PC-3 (cell line): ENCODE results near the gene CIB2.

Experiments
- CTCF ChIP-seq: fragments of 300-600 bp; sonication (generic); conservative IDR thresholded peaks from 2 replicates; pipeline ENCODE4 v1.5.1; 2017; ENCODE audit warnings: antibody characterized with exemption, low read depth, mild to moderate bottlenecking, low read length
- EZH2 ChIP-seq: fragments of 300-600 bp; sonication (generic); IDR thresholded peaks from one replicate; pipeline ENCODE4 v1.6.1; 2017; ENCODE audit warnings: antibody characterized with exemption, mild to moderate bottlenecking, low read length; ENCODE audit not compliant: unreplicated experiment
- EZH2phosphoT487 ChIP-seq: fragments of 300-600 bp; sonication (generic); IDR thresholded peaks from 2 replicates; pipeline ENCODE4 v1.6.1; 2018; ENCODE audit warnings: mild to moderate bottlenecking, antibody characterized with exemption, low read length, borderline replicate concordance

GRCh38 chr15:78103406-78104118, 27.7 kb downstream of the CIB2 start:
- TF ChIP-seq EZH2 (no peak), CTCF (no peak), EZH2phosphoT487 (no peak)
